GM23338 (cell line): ENCODE results near the gene GGN. TPM values are rescaled to one million over a fixed set of nuclear protein-coding genes. Genes with fewer than 3 reads are reported as not detected.

Experiments used
- ATAC-seq: fragments of 200-7000 bp; cut with Tn5 transposase; 3 replicates; pipeline ENCODE4 v1.9.1; 2020
- DNase-seq: peaks from one replicate; pipeline ENCODE4 v3.0.0-alpha.2; 2015; ENCODE audit warnings: low spot score
- H2AFZ ChIP-seq: fragments of 200-600 bp; sonication (generic); 2 replicates; pipeline ENCODE4 v1.8.0; 2016; ENCODE audit warnings: antibody characterized with exemption, mild to moderate bottlenecking, moderate library complexity
- H3F3A ChIP-seq: fragments of 200-600 bp; sonication (generic); replicated peaks from 2 replicates; pipeline ENCODE4 v1.8.0; 2017; ENCODE audit warnings: antibody characterized with exemption, mixed run types, low read depth
- H3K27ac ChIP-seq: fragments of 200-600 bp; sonication (generic); 2 replicates; pipeline ENCODE4 v1.6.1; 2016; ENCODE audit warnings: low read depth
- H3K27me3 ChIP-seq: fragments of 200-600 bp; sonication (generic); 2 replicates; pipeline ENCODE4 v1.8.0; 2016; ENCODE audit warnings: mild to moderate bottlenecking, mixed run types, moderate library complexity; ENCODE audit not compliant: insufficient read depth
- H3K36me3 ChIP-seq: fragments of 200-600 bp; sonication (generic); 2 replicates; pipeline ENCODE4 v1.8.0; 2016; ENCODE audit warnings: mild to moderate bottlenecking; ENCODE audit not compliant: insufficient read depth
- H3K4me1 ChIP-seq: fragments of 200-600 bp; sonication (generic); 2 replicates; pipeline ENCODE4 v1.8.0; 2016; ENCODE audit warnings: mild to moderate bottlenecking, moderate library complexity; ENCODE audit not compliant: insufficient read depth
- H3K4me2 ChIP-seq: fragments of 200-600 bp; sonication (generic); 2 replicates; pipeline ENCODE4 v1.7.1; 2017; ENCODE audit warnings: mixed run types
- H3K4me3 ChIP-seq: fragments of 200-600 bp; sonication (generic); 2 replicates; pipeline ENCODE4 v1.6.1; 2016; ENCODE audit warnings: mixed run types
- H3K79me2 ChIP-seq: fragments of 200-600 bp; sonication (generic); replicated peaks from 2 replicates; pipeline ENCODE4 v1.8.0; 2017; ENCODE audit warnings: mild to moderate bottlenecking; ENCODE audit not compliant: insufficient read depth
- H3K9me2 ChIP-seq: fragments of 200-600 bp; sonication (generic); 2 replicates; pipeline ENCODE4 v1.8.0; 2017; ENCODE audit not compliant: insufficient read depth
- H4K20me1 ChIP-seq: fragments of 200-600 bp; sonication (generic); replicated peaks from 2 replicates; pipeline ENCODE4 v1.8.0; 2017; ENCODE audit warnings: mild to moderate bottlenecking; ENCODE audit not compliant: insufficient read depth
- H3K27ac Mint-ChIP-seq: 2 replicates; pipeline ENCODE4 v1.8.0; 2020; ENCODE audit warnings: inconsistent platforms, mild to moderate bottlenecking, moderate library complexity, mixed read lengths
- H3K27me3 Mint-ChIP-seq: 3 replicates; pipeline ENCODE4 v1.8.0; 2022; ENCODE audit warnings: low read depth, mild to moderate bottlenecking, moderate library complexity, mixed read lengths, inconsistent platforms; ENCODE audit not compliant: insufficient read depth, poor library complexity
- H3K36me3 Mint-ChIP-seq: 3 replicates; pipeline ENCODE4 v1.8.0; 2021; ENCODE audit warnings: low read depth, mild to moderate bottlenecking, inconsistent platforms, moderate library complexity, mixed read lengths
- H3K4me1 Mint-ChIP-seq: 3 replicates; pipeline ENCODE4 v1.8.0; 2020; ENCODE audit warnings: mild to moderate bottlenecking, inconsistent platforms, mixed read lengths
- H3K4me3 Mint-ChIP-seq: 3 replicates; pipeline ENCODE4 v1.8.0; 2021; ENCODE audit warnings: moderate library complexity, mild to moderate bottlenecking, inconsistent platforms, mixed read lengths
- H3K9me3 Mint-ChIP-seq: 3 replicates; pipeline ENCODE4 v1.8.0; 2020; ENCODE audit warnings: moderate library complexity, mild to moderate bottlenecking, inconsistent platforms, mixed read lengths
- CREB1 ChIP-seq: fragments of 250-450 bp; sonication (Bioruptor Pico); IDR thresholded peaks from 2 replicates; pipeline ENCODE4 v1.5.0; 2020; ENCODE audit warnings: low read depth, mild to moderate bottlenecking, moderate library complexity
- EZH2 ChIP-seq: fragments of 200-600 bp; sonication (generic); IDR thresholded peaks from one replicate; pipeline ENCODE4 v1.8.0; 2017; ENCODE audit warnings: antibody characterized with exemption, mild to moderate bottlenecking, low read depth; ENCODE audit not compliant: unreplicated experiment
- EZH2phosphoT487 ChIP-seq: fragments of 200-600 bp; sonication (generic); IDR thresholded peaks from one replicate; pipeline ENCODE4 v1.8.1; 2018; ENCODE audit warnings: antibody characterized with exemption; ENCODE audit not compliant: unreplicated experiment
- JUNB ChIP-seq: IDR thresholded peaks from one replicate; pipeline ENCODE4 v1.6.1; 2016; ENCODE audit warnings: antibody characterized with exemption; ENCODE audit not compliant: unreplicated experiment
- NANOG ChIP-seq: IDR thresholded peaks from 2 replicates; pipeline ENCODE4 v1.6.1; 2016; ENCODE audit warnings: antibody characterized with exemption, borderline replicate concordance
- POLR2AphosphoS5 ChIP-seq: IDR thresholded peaks from 2 replicates; pipeline ENCODE4 v1.6.1; 2016; ENCODE audit warnings: antibody characterized with exemption, low read depth
- REST ChIP-seq: IDR thresholded peaks from one replicate; pipeline ENCODE4 v1.6.1; 2018; ENCODE audit warnings: antibody characterized with exemption; ENCODE audit not compliant: unreplicated experiment
- STAT1 ChIP-seq: IDR thresholded peaks from one replicate; pipeline ENCODE4 v1.6.1; 2016; ENCODE audit warnings: antibody characterized with exemption; ENCODE audit not compliant: unreplicated experiment
- ZNF114 ChIP-seq: fragments of 250-450 bp; sonication (Bioruptor Pico); IDR thresholded peaks from 2 replicates; pipeline ENCODE4 v1.5.0; 2020; ENCODE audit warnings: mild to moderate bottlenecking, moderate library complexity
- ZNF331 ChIP-seq: fragments of 250-450 bp; sonication (Bioruptor Pico); IDR thresholded peaks from 2 replicates; pipeline ENCODE4 v1.5.0; 2020; ENCODE audit warnings: low read depth, mild to moderate bottlenecking, moderate library complexity
- ZNF462 ChIP-seq: fragments of 250-450 bp; sonication (Bioruptor Pico); IDR thresholded peaks from 2 replicates; pipeline ENCODE4 v1.5.0; 2020; ENCODE audit warnings: mild to moderate bottlenecking, moderate library complexity
- polyA plus RNA-seq: library from polyadenylated mRNA; unstranded; fragments of >200 nt; fragmentation: Nextera tagmentation; extraction: Ambion mirVana; gene quantifications from 2 replicates; pipeline ENCODE4 v1.2.1, GENCODE V29; 2016
- total RNA-seq: library from RNA; depleted of rRNA; stranded (reverse); fragments of >200 nt; shearing (Covaris generic); gene quantifications from 2 replicates; pipeline ENCODE4 v1.2.3, GENCODE V29; 2014
- TF ChIP-seq, protein P1 (sequence below): IDR thresholded peaks from 2 replicates; pipeline ENCODE4 v1.6.1; 2016; ENCODE audit warnings: antibody characterized with exemption
- TF ChIP-seq, protein P2 (sequence below), 2 experiments: fragments of 200-600 bp in 1 of 2; sonication (generic) in 1 of 2; conservative IDR thresholded peaks; 2 replicates each; pipeline versions ENCODE4 v1.5.1 to v1.6.1; 2016 to 2017; ENCODE audit warnings: antibody characterized with exemption in 2 of 2, low read depth in 2 of 2, mild to moderate bottlenecking in 2 of 2, moderate library complexity in 1 of 2

GGN gene
- total and polyA plus RNA-seq, 2 experiments from 2014 or later: 0.14 to 1.5 TPM

GRCh38 chr19:38352611-38353010 lies 35.2 kb downstream of the GGN start:
- Mint-ChIP-seq H3K4me1 (peaks cover 8% of the 10 kb centered on the region; the same call in 2 of the 3 replicates), H3K27me3 (peaks cover 14% of the 10 kb centered on the region), H3K9me3 (no peaks in the 10 kb centered on the region), H3K36me3 (no peaks in the 10 kb centered on the region), H3K27ac (no peak overlapping the region), H3K4me3 (no peak overlapping the region)
- no peak for DNase-seq
- Histone ChIP-seq H3K27ac (no peak overlapping the region), H3K79me2 (no peaks in the 10 kb centered on the region), H4K20me1 (no peaks in the 10 kb centered on the region), H3K9me2 (no peaks in the 10 kb centered on the region), H3K27me3 (no peaks in the 10 kb centered on the region; the same call in 1 of the 2 replicates), H3K4me2 (no peak overlapping the region), H3F3A (0 out of 2 replicates have a peak, but pooled peaks cover 3% of the 10 kb centered on the region), H3K4me1 (no peaks in the 10 kb centered on the region), H2AFZ (no peak overlapping the region), H3K4me3 (no peak overlapping the region), H3K36me3 (no peaks in the 10 kb centered on the region)
- no peak for TF ChIP-seq CREB1
- TF ChIP-seq ZNF462 (CRISPR knock-in tag): no peak
- no peak for TF ChIP-seq ZNF331 (CRISPR knock-in tag)
- TF ChIP-seq STAT1: no peak
- TF ChIP-seq NANOG: no peak
- no peak for TF ChIP-seq ZNF114
- TF ChIP-seq, protein P1, sequence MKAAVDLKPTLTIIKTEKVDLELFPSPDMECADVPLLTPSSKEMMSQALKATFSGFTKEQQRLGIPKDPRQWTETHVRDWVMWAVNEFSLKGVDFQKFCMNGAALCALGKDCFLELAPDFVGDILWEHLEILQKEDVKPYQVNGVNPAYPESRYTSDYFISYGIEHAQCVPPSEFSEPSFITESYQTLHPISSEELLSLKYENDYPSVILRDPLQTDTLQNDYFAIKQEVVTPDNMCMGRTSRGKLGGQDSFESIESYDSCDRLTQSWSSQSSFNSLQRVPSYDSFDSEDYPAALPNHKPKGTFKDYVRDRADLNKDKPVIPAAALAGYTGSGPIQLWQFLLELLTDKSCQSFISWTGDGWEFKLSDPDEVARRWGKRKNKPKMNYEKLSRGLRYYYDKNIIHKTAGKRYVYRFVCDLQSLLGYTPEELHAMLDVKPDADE: no peak
- TF ChIP-seq JUNB: no peak
- TF ChIP-seq, protein P2, sequence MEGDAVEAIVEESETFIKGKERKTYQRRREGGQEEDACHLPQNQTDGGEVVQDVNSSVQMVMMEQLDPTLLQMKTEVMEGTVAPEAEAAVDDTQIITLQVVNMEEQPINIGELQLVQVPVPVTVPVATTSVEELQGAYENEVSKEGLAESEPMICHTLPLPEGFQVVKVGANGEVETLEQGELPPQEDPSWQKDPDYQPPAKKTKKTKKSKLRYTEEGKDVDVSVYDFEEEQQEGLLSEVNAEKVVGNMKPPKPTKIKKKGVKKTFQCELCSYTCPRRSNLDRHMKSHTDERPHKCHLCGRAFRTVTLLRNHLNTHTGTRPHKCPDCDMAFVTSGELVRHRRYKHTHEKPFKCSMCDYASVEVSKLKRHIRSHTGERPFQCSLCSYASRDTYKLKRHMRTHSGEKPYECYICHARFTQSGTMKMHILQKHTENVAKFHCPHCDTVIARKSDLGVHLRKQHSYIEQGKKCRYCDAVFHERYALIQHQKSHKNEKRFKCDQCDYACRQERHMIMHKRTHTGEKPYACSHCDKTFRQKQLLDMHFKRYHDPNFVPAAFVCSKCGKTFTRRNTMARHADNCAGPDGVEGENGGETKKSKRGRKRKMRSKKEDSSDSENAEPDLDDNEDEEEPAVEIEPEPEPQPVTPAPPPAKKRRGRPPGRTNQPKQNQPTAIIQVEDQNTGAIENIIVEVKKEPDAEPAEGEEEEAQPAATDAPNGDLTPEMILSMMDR (conservative IDR thresholded peaks at IDR 0.05; ENCODE audit: low read depth in 2 of 2): no peak
- no peak for TF ChIP-seq POLR2AphosphoS5
- no peak for TF ChIP-seq EZH2phosphoT487
- no peak for TF ChIP-seq EZH2
- no peak for TF ChIP-seq REST
- ATAC-seq: no peak
